Measurements from ENCODE around the gene DPM1.

The DPM1 gene

DNA sequence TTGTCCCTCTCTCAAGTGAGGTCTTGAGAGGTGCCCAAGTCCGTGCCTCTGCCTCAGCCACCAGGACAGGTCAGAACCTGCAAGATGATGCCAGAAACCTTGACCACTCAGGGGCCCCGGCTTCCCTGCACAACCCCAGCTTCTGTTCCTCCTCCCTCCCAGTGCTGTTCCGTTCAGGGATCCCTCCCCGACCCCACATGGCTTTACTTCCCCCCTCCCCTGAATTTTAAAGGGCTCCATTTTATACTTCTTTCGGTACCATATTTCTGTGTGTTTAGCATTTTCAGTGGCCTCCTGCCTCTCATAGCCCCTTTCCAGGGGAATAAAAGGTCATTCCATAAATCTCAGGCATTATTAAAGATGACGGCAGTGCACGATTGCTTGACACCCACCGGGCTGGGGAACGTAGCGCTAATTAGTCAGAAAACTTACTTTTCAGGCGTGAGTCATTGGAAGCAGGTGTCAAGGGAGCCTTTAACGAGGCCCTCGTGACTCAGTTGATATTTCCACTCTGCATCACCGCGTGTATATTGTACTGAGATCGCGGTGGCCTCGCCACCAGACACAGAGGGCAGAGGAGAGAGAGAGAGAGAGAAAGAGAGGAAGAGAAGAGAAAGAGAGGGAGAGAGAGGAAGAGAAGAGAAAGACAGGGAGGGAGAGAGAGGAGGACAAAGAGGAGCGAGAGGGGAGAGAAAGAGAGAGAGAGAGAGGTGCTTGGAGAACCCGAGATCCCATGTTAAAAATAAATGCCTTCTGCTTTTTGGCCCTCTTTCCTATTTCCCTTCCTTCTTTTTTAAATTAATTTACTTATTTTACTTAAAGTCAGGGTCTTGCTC, 43.3 kb upstream of the DPM1 start:
- H3K4me3 ChIP-seq (ENCODE audit: control insufficient read depth, low read depth, low read length): no peak overlapping the region
- DNase-seq (ENCODE audit: low read depth): no peak
- TF ChIP-seq, protein P1, sequence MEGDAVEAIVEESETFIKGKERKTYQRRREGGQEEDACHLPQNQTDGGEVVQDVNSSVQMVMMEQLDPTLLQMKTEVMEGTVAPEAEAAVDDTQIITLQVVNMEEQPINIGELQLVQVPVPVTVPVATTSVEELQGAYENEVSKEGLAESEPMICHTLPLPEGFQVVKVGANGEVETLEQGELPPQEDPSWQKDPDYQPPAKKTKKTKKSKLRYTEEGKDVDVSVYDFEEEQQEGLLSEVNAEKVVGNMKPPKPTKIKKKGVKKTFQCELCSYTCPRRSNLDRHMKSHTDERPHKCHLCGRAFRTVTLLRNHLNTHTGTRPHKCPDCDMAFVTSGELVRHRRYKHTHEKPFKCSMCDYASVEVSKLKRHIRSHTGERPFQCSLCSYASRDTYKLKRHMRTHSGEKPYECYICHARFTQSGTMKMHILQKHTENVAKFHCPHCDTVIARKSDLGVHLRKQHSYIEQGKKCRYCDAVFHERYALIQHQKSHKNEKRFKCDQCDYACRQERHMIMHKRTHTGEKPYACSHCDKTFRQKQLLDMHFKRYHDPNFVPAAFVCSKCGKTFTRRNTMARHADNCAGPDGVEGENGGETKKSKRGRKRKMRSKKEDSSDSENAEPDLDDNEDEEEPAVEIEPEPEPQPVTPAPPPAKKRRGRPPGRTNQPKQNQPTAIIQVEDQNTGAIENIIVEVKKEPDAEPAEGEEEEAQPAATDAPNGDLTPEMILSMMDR (conservative IDR thresholded peaks at IDR 0.05; ENCODE audit: control insufficient read depth, insufficient read depth, low read depth, low read length): no peak

DNA sequence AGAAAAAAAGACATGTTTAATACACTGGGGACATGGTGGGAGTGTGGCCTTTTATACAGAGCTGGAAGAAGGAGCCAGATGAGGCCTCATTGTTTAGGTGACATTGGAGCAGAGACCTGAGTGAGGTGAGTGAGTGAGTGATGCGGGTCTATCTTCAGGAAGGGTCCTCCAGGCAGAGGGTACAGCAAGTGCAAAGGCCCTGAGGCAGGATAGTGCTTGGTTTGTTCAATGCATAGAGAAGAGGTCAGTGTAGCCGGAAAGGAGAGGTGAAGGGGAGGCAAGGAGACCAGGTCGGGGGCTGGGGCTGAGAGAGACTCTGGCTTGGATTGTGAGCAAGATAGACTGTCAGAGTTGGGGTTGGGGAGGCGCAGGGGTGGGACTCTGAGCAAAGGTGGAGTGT, 41.0 kb upstream of the DPM1 start:
- no peak overlapping the region for H3K4me3 ChIP-seq (ENCODE audit: control insufficient read depth, low read depth, low read length)
- no peak for DNase-seq (ENCODE audit: low read depth)
- TF ChIP-seq, protein P1 (conservative IDR thresholded peaks at IDR 0.05; ENCODE audit: control insufficient read depth, insufficient read depth, low read depth, low read length): no peak

DNA sequence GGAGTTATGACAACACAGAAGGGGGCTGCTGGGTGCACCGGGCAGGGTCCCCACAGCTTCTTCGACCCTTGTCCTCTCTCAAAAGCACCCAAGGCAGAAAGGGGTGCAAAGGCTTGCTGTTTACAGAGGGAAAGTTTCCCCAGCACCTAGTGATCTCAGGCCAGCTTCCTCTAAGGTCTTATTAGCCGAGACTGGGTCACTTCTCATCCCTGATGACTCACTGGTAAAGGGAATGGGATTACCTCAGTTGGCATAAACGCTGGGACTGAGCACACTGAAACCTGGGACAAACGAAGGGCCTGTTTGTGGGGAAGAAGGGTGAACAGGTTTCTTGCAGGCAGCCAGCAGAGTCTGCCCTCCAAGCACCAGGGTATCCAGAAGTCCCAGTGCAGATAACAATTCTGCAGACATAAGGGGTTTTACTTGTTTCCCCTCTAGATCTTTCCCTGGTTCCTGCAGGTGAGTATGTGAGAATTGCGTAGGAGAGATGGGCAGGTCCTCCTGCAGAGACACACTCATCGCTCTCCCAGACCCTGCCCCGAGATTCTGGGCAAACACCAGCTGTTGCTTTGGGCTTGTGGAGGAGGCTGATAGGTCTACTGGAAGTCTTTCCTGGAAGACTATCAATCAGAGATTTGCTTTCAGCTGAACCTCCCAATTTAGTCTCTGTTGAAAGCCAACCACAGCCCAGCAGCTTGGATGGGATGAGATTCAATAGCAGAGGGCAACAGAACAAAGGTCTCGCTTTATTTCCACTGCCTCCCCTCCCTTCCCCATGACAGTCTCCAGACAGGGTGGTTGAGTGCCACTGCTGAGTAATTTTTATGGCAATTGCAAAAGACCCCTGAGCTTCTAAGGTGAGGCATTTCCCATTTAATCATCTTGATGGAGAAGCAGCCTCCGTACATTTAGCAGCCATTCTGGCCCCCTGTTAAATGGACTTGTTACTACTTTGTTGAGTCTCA, 38.9 kb upstream of the DPM1 start:
- TF ChIP-seq, protein P1 (conservative IDR thresholded peaks at IDR 0.05; ENCODE audit: control insufficient read depth, insufficient read depth, low read depth, low read length): no peak
- no peak overlapping the region for H3K4me3 ChIP-seq (ENCODE audit: control insufficient read depth, low read depth, low read length)
- peak; percentile 63 for DNase-seq (ENCODE audit: low read depth)

DNA sequence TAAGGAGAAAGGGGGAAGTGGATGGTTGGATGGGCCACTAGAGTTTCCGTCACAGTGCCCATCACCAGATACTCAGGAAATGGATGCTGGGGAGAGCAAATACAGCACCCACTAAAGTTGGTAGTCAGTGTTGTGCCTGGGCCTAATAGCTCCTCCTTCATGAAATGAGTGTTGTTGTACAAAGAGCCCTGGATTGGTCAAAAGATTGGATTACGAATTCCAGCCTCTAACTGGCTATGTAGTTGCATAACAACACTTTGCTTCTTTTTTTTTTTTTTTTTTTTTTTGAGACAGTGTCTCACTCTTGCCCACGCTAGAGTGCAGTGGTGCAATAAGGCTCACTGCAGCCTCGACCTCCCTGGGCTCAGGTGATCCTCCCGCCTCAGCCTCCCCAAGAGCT, 37.2 kb upstream of the DPM1 start:
- TF ChIP-seq, protein P1 (conservative IDR thresholded peaks at IDR 0.05; ENCODE audit: control insufficient read depth, insufficient read depth, low read depth, low read length): no peak
- DNase-seq (ENCODE audit: low read depth): peak; percentile 58
- H3K4me3 ChIP-seq (ENCODE audit: control insufficient read depth, low read depth, low read length): no peak overlapping the region

DNA sequence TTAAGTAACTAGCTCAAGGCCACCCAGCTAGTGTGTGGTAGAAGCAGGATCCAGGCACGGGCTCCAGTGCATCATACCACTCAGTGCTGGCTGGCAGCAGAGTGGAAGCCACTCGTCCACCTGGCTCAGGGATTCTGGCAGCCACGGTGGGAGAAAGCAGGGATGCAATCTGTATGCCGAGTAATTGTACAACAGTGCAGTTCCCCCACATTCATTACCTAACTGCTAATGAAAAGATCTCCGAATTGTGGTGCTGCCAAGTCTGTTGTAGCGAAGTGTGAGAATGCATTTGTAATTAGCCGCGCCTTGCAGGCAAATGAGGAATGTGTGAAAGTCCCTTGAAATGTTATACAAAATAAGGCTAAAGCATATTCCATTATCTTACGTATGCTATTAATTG, 35.5 kb upstream of the DPM1 start:
- no peak for DNase-seq (ENCODE audit: low read depth)
- TF ChIP-seq, protein P1 (conservative IDR thresholded peaks at IDR 0.05; ENCODE audit: control insufficient read depth, insufficient read depth, low read depth, low read length): no peak
- H3K4me3 ChIP-seq (ENCODE audit: control insufficient read depth, low read depth, low read length): no peak overlapping the region

DNA sequence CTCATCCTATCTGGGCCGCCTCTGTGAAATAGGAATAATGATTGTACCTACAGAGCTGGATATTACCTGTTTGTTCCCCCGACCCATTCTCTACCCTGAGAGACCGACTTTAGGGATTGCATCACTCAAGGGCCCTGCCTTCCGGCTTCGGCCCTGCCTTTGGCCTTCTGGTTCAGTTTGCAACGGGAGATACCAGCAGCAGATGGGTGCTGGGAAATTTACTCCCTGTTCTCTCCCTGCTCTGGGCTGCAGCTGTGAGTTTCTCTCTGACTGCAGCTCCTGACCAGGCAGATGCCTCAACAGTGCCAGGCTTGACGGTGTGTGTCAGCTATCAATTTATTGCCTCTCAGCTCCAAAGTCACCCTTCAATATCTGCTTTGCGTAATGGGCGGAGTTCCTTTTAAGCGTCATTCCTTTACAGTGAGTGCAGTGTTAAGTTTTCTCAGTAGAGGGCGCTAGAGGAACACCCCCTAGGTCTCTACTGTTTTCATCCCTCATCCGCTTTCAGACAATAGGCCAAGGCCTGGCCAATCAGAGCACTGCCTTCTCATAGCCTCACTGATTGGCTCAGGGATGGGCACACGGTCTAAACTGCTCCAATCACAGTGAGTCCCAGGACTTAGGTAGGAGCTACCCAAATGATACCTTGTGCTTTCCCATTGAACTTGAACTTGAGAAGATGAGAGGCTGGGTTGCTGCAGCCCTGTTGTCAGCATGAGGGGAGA, 34.6 kb upstream of the DPM1 start:
- peak; percentile 86 for DNase-seq (ENCODE audit: low read depth)
- H3K4me3 ChIP-seq (ENCODE audit: control insufficient read depth, low read depth, low read length): no peak overlapping the region
- TF ChIP-seq, protein P1 (conservative IDR thresholded peaks at IDR 0.05; ENCODE audit: control insufficient read depth, insufficient read depth, low read depth, low read length): peak; percentile 90

All from fibroblast of mammary gland (primary cell).